GM11168 (cell line): Measurements from ENCODE around the gene EBNA1BP2.
"Not testable (repeated sequence)": the region's sequence is repeated elsewhere in the genome, so short reads cannot be mapped to it uniquely, and the experiment has no call there.

Source experiments
- in situ Hi-C: fragments of 300-500 bp; cut with MboI; formaldehyde crosslinking; loops from one replicate; pipeline ENCODE4 v1.12.0; 2022; ENCODE audit warnings: low sequenced_read_pairs; ENCODE audit not compliant: unreplicated experiment

Gene EBNA1BP2

GRCh38 chr1:43174873-43175272, 2.8 kb upstream of the EBNA1BP2 start:
- in situ Hi-C loops: no loop called here

GRCh38 chr1:43172527-43172972, 460 bp upstream of the EBNA1BP2 start:
- in situ Hi-C loops: no loop called here

- in situ Hi-C loops: no loop called here
These were observed 696 bp downstream of the EBNA1BP2 start for GRCh38 chr1:43171312-43171875.

GRCh38 chr1:43165765-43166164, 6.3 kb downstream of the EBNA1BP2 start:
- in situ Hi-C loops: no loop called here

- in situ Hi-C loops: no loop called here
These were observed 6.9 kb downstream of the EBNA1BP2 start for GRCh38 chr1:43165162-43165561.

- in situ Hi-C loops: no loop called here
These were observed 16.1 kb downstream of the EBNA1BP2 start for GRCh38 chr1:43156026-43156425.

GRCh38 chr1:43153443-43153842, 18.6 kb downstream of the EBNA1BP2 start:
- in situ Hi-C loops: no loop called here

- in situ Hi-C loops: no loop called here
These were observed 19.2 kb downstream of the EBNA1BP2 start for GRCh38 chr1:43152866-43153265.

GRCh38 chr1:43149889-43150288, 22.2 kb downstream of the EBNA1BP2 start:
- in situ Hi-C loops: no loop called here

GRCh38 chr1:43147625-43148327, 24.3 kb downstream of the EBNA1BP2 start:
- in situ Hi-C loops: no loop called here

GRCh38 chr1:43144237-43144636, 27.9 kb downstream of the EBNA1BP2 start:
- in situ Hi-C loops: no loop called here

- in situ Hi-C loops: no loop called here
These were observed 28.6 kb downstream of the EBNA1BP2 start for GRCh38 chr1:43143441-43143888.

- in situ Hi-C loops: no loop called here
These were observed 31.5 kb downstream of the EBNA1BP2 start for GRCh38 chr1:43140583-43140982.

GRCh38 chr1:43140010-43140409, 32.1 kb downstream of the EBNA1BP2 start:
- in situ Hi-C loops: no loop called here

- in situ Hi-C loops: not testable (repeated sequence)
These were observed 32.8 kb downstream of the EBNA1BP2 start for GRCh38 chr1:43139295-43139694.

- in situ Hi-C loops: no loop called here
These were observed 34.5 kb downstream of the EBNA1BP2 start for GRCh38 chr1:43137445-43138052.

- in situ Hi-C loops: no loop called here
These were observed 36.0 kb downstream of the EBNA1BP2 start for GRCh38 chr1:43135857-43136781.

GRCh38 chr1:43134640-43135039, 37.5 kb downstream of the EBNA1BP2 start:
- in situ Hi-C loops: no loop called here

GRCh38 chr1:43134068-43134467, 38.0 kb downstream of the EBNA1BP2 start:
- in situ Hi-C loops: no loop called here

GRCh38 chr1:43129426-43129825, 42.7 kb downstream of the EBNA1BP2 start:
- in situ Hi-C loops: no loop called here
